GM23338 (cell line): ENCODE measurements around the gene SUSD1. TPM values are rescaled to one million over a fixed set of nuclear protein-coding genes. Genes with fewer than 3 reads are reported as not detected.

Experiments
- ATAC-seq: fragments of 200-7000 bp; cut with Tn5 transposase; 3 replicates; pipeline ENCODE4 v1.9.1; 2020
- DNase-seq: peaks from one replicate; pipeline ENCODE4 v3.0.0-alpha.2; 2015; ENCODE audit warnings: low spot score
- H2AFZ ChIP-seq: fragments of 200-600 bp; sonication (generic); 2 replicates; pipeline ENCODE4 v1.8.0; 2016; ENCODE audit warnings: antibody characterized with exemption, mild to moderate bottlenecking, moderate library complexity
- H3F3A ChIP-seq: fragments of 200-600 bp; sonication (generic); replicated peaks from 2 replicates; pipeline ENCODE4 v1.8.0; 2017; ENCODE audit warnings: antibody characterized with exemption, mixed run types, low read depth
- H3K27ac ChIP-seq: fragments of 200-600 bp; sonication (generic); 2 replicates; pipeline ENCODE4 v1.6.1; 2016; ENCODE audit warnings: low read depth
- H3K27me3 ChIP-seq: fragments of 200-600 bp; sonication (generic); 2 replicates; pipeline ENCODE4 v1.8.0; 2016; ENCODE audit warnings: mild to moderate bottlenecking, mixed run types, moderate library complexity; ENCODE audit not compliant: insufficient read depth
- H3K36me3 ChIP-seq: fragments of 200-600 bp; sonication (generic); 2 replicates; pipeline ENCODE4 v1.8.0; 2016; ENCODE audit warnings: mild to moderate bottlenecking; ENCODE audit not compliant: insufficient read depth
- H3K4me1 ChIP-seq: fragments of 200-600 bp; sonication (generic); 2 replicates; pipeline ENCODE4 v1.8.0; 2016; ENCODE audit warnings: mild to moderate bottlenecking, moderate library complexity; ENCODE audit not compliant: insufficient read depth
- H3K4me2 ChIP-seq: fragments of 200-600 bp; sonication (generic); 2 replicates; pipeline ENCODE4 v1.7.1; 2017; ENCODE audit warnings: mixed run types
- H3K4me3 ChIP-seq: fragments of 200-600 bp; sonication (generic); 2 replicates; pipeline ENCODE4 v1.6.1; 2016; ENCODE audit warnings: mixed run types
- H3K79me2 ChIP-seq: fragments of 200-600 bp; sonication (generic); replicated peaks from 2 replicates; pipeline ENCODE4 v1.8.0; 2017; ENCODE audit warnings: mild to moderate bottlenecking; ENCODE audit not compliant: insufficient read depth
- H3K9me2 ChIP-seq: fragments of 200-600 bp; sonication (generic); 2 replicates; pipeline ENCODE4 v1.8.0; 2017; ENCODE audit not compliant: insufficient read depth
- H4K20me1 ChIP-seq: fragments of 200-600 bp; sonication (generic); replicated peaks from 2 replicates; pipeline ENCODE4 v1.8.0; 2017; ENCODE audit warnings: mild to moderate bottlenecking; ENCODE audit not compliant: insufficient read depth
- H3K27ac Mint-ChIP-seq: 2 replicates; pipeline ENCODE4 v1.8.0; 2020; ENCODE audit warnings: inconsistent platforms, mild to moderate bottlenecking, moderate library complexity, mixed read lengths
- H3K27me3 Mint-ChIP-seq: 3 replicates; pipeline ENCODE4 v1.8.0; 2022; ENCODE audit warnings: low read depth, mild to moderate bottlenecking, moderate library complexity, mixed read lengths, inconsistent platforms; ENCODE audit not compliant: insufficient read depth, poor library complexity
- H3K36me3 Mint-ChIP-seq: 3 replicates; pipeline ENCODE4 v1.8.0; 2021; ENCODE audit warnings: low read depth, mild to moderate bottlenecking, inconsistent platforms, moderate library complexity, mixed read lengths
- H3K4me1 Mint-ChIP-seq: 3 replicates; pipeline ENCODE4 v1.8.0; 2020; ENCODE audit warnings: mild to moderate bottlenecking, inconsistent platforms, mixed read lengths
- H3K4me3 Mint-ChIP-seq: 3 replicates; pipeline ENCODE4 v1.8.0; 2021; ENCODE audit warnings: moderate library complexity, mild to moderate bottlenecking, inconsistent platforms, mixed read lengths
- H3K9me3 Mint-ChIP-seq: 3 replicates; pipeline ENCODE4 v1.8.0; 2020; ENCODE audit warnings: moderate library complexity, mild to moderate bottlenecking, inconsistent platforms, mixed read lengths
- CREB1 ChIP-seq: fragments of 250-450 bp; sonication (Bioruptor Pico); IDR thresholded peaks from 2 replicates; pipeline ENCODE4 v1.5.0; 2020; ENCODE audit warnings: low read depth, mild to moderate bottlenecking, moderate library complexity
- CTCF ChIP-seq, 2 experiments: fragments of 200-600 bp in 1 of 2; sonication (generic) in 1 of 2; conservative IDR thresholded peaks; 2 replicates each; pipeline versions ENCODE4 v1.5.1 to v1.6.1; 2016 to 2017; ENCODE audit warnings: antibody characterized with exemption in 2 of 2, low read depth in 2 of 2, mild to moderate bottlenecking in 2 of 2, moderate library complexity in 1 of 2
- ETS1 ChIP-seq: IDR thresholded peaks from 2 replicates; pipeline ENCODE4 v1.6.1; 2016; ENCODE audit warnings: antibody characterized with exemption
- EZH2 ChIP-seq: fragments of 200-600 bp; sonication (generic); IDR thresholded peaks from one replicate; pipeline ENCODE4 v1.8.0; 2017; ENCODE audit warnings: antibody characterized with exemption, mild to moderate bottlenecking, low read depth; ENCODE audit not compliant: unreplicated experiment
- EZH2phosphoT487 ChIP-seq: fragments of 200-600 bp; sonication (generic); IDR thresholded peaks from one replicate; pipeline ENCODE4 v1.8.1; 2018; ENCODE audit warnings: antibody characterized with exemption; ENCODE audit not compliant: unreplicated experiment
- JUNB ChIP-seq: IDR thresholded peaks from one replicate; pipeline ENCODE4 v1.6.1; 2016; ENCODE audit warnings: antibody characterized with exemption; ENCODE audit not compliant: unreplicated experiment
- NANOG ChIP-seq: IDR thresholded peaks from 2 replicates; pipeline ENCODE4 v1.6.1; 2016; ENCODE audit warnings: antibody characterized with exemption, borderline replicate concordance
- POLR2AphosphoS5 ChIP-seq: IDR thresholded peaks from 2 replicates; pipeline ENCODE4 v1.6.1; 2016; ENCODE audit warnings: antibody characterized with exemption, low read depth
- REST ChIP-seq: IDR thresholded peaks from one replicate; pipeline ENCODE4 v1.6.1; 2018; ENCODE audit warnings: antibody characterized with exemption; ENCODE audit not compliant: unreplicated experiment
- STAT1 ChIP-seq: IDR thresholded peaks from one replicate; pipeline ENCODE4 v1.6.1; 2016; ENCODE audit warnings: antibody characterized with exemption; ENCODE audit not compliant: unreplicated experiment
- ZNF114 ChIP-seq: fragments of 250-450 bp; sonication (Bioruptor Pico); IDR thresholded peaks from 2 replicates; pipeline ENCODE4 v1.5.0; 2020; ENCODE audit warnings: mild to moderate bottlenecking, moderate library complexity
- ZNF331 ChIP-seq: fragments of 250-450 bp; sonication (Bioruptor Pico); IDR thresholded peaks from 2 replicates; pipeline ENCODE4 v1.5.0; 2020; ENCODE audit warnings: low read depth, mild to moderate bottlenecking, moderate library complexity
- polyA plus RNA-seq: library from polyadenylated mRNA; unstranded; fragments of >200 nt; fragmentation: Nextera tagmentation; extraction: Ambion mirVana; gene quantifications from 2 replicates; pipeline ENCODE4 v1.2.1, GENCODE V29; 2016
- total RNA-seq: library from RNA; depleted of rRNA; stranded (reverse); fragments of >200 nt; shearing (Covaris generic); gene quantifications from 2 replicates; pipeline ENCODE4 v1.2.3, GENCODE V29; 2014

Gene SUSD1
- total and polyA plus RNA-seq, 2 experiments from 2014 or later = 1.2 to 6.4 TPM

GRCh38 chr9:112044881-112045280 lies 130.2 kb downstream of the SUSD1 start (continued):
- no peak for TF ChIP-seq ZNF114 (CRISPR knock-in tag)
- TF ChIP-seq JUNB = no peak
- no peak for TF ChIP-seq NANOG
- TF ChIP-seq CREB1 (CRISPR knock-in tag) = no peak
- TF ChIP-seq CTCF (conservative IDR thresholded peaks at IDR 0.05; ENCODE audit: low read depth in 2 of 2) = no peak
- TF ChIP-seq ETS1 = no peak
- no peak for TF ChIP-seq ZNF331 (CRISPR knock-in tag)
- TF ChIP-seq EZH2 = no peak

DNA sequence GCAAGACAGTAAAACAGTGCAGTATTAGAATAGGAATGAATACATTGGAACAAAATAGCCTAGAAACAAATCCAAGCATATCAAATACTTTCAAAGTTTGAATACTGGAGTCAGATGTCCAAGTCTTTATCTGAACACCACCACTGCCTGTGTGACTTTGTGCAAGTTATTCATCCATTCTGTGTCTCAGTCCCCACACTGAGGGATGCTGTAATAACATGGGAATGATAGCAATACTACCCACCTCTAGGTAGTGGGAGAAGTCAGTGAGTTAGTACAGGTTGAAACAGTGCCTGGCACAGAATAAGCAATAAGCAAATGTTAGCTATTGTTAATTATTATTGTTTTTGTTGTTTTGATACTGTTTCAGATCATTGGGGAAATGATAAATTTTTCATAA lies 130.9 kb downstream of the SUSD1 start:
- Histone ChIP-seq H3K9me2 (peaks cover 17% of the 10 kb centered on the region), H3K79me2 (no peaks in the 10 kb centered on the region), H3K4me3 (no peak overlapping the region), H3K36me3 (no peaks in the 10 kb centered on the region), H3K27me3 (no peaks in the 10 kb centered on the region), H3K4me1 (peaks cover 7% of the 10 kb centered on the region; the same call in 1 of the 2 replicates), H2AFZ (no peak overlapping the region), H3F3A (no peaks in the 10 kb centered on the region), H3K27ac (no peak overlapping the region), H3K4me2 (no peak overlapping the region), H4K20me1 (no peaks in the 10 kb centered on the region)
- no peak for ATAC-seq
- no peaks in the 10 kb centered on the region; the same call in 2 of the 3 replicates for H3K9me3 Mint-ChIP-seq
- H3K27ac Mint-ChIP-seq = no peak overlapping the region
- DNase-seq = no peak
- no peak overlapping the region for H3K4me3 Mint-ChIP-seq
- H3K36me3 Mint-ChIP-seq = no peaks in the 10 kb centered on the region; the same call in 2 of the 3 replicates
- H3K4me1 Mint-ChIP-seq = peaks cover 30% of the 10 kb centered on the region
- peaks cover 4% of the 10 kb centered on the region for H3K27me3 Mint-ChIP-seq
- TF ChIP-seq EZH2phosphoT487 = no peak
- no peak for TF ChIP-seq CREB1 (CRISPR knock-in tag)
- TF ChIP-seq ETS1 = no peak
- TF ChIP-seq POLR2AphosphoS5 = no peak
- no peak for TF ChIP-seq EZH2
- no peak for TF ChIP-seq STAT1
- no peak for TF ChIP-seq REST
- TF ChIP-seq NANOG = no peak
- no peak for TF ChIP-seq CTCF (conservative IDR thresholded peaks at IDR 0.05; ENCODE audit: low read depth in 2 of 2)
- no peak for TF ChIP-seq ZNF331 (CRISPR knock-in tag)
- TF ChIP-seq ZNF114 (CRISPR knock-in tag) = no peak
- TF ChIP-seq JUNB = no peak
